HG03139 (cell line): ENCODE measurements around the gene IMMP2L.

Experiments used
- ATAC-seq: cut with Tn5 transposase; IDR thresholded peaks from one replicate; pipeline ENCODE4 v1.9.1; 2021; ENCODE audit not compliant: unreplicated experiment

Gene IMMP2L

DNA sequence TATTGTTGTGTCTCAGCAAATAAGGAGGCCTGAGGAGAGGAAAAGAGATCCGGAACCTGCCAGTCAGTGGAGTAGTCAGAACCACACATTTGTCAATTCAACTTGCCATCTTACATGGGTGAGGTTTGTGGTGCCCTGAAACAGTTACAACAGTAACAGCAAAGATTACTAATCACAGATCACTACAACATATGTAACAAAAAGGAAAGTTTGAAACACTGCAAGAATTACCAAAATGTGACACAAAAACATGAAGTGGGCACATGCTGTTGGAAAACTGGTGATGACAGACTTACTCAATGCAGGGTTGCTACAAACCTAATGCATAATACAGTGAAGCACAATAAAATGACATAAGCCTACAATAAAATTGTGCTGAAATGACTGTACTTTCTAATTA is 382.0 kb downstream of the IMMP2L start:
- no peak for ATAC-seq

DNA sequence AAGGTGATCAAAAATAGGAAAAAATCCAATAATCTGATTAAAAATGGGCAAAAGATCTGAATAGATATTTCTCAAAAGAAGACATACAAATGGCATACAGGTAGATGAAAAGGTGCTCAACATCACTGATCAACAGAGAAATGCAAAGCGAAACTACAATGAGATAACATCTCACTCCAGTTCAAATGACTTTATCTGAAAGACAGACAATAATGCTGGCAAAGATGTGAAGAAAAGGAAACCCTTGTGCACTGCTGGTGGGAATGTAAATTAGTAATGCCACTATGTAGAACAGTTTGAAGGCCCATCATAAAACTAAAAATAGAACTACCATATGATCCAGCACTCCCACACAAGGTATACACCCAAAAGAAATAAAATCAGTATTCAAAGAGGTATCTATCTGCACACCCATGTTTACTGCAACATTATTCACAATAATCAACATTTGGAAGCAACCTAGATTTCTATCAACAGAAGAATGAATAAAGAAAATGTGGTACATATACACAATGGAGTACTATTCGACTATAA is 386.3 kb downstream of the IMMP2L start:
- ATAC-seq: no peak

DNA sequence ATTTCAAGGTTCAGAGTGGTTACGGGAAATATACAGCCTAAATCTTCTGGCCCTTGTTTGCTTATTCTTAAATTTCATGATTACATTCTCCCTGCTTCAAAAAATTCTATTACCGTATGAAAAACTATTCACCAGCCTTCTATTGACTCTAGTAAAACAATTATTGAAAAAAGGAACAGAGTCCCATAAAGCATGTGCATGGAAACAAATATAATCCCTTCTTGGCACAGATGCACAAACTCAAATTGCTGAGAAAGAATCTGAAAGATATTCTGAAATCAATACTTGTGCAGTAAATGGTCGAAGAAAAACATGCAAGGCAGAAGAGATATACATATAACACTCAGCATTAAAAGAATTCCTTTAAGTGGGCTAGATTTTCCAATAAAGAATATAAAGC is 387.8 kb downstream of the IMMP2L start:
- ATAC-seq: no peak

DNA sequence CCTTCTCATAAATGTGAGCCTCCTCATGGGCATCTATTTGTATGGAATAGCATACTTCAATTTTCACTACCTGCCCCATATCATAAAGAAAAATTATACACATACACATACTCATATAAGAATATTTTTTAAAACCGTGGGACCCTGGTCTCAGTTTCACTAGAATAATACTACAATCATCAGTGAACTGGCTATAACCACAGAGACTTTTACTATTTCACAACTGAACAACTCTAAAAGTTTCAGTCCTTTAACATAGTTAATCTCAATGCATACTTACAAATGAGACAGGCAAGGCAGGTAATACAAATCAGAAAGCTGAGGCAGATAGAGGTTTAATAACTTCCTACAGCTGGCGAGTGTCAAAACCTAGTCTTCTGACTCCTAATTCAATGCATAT is 388.3 kb downstream of the IMMP2L start:
- no peak for ATAC-seq

DNA sequence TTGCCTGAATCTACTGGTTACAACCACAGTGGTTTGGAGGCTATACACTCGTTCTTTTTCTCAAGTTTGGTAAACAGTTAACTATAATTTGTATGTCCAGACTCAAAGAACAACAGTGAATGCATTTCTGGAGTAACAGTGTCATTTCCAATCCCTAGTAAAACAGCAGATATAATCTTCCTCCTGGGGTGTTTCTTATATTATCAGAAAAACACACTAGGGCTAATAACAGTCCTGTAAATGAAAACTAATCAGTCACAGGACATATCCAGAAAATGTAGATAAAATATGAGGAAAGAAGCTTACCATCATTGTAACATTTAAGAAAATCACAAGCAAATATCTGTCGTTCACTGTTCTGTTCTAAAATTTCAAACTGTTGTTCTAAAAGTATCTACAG is 388.8 kb downstream of the IMMP2L start:
- no peak for ATAC-seq

DNA sequence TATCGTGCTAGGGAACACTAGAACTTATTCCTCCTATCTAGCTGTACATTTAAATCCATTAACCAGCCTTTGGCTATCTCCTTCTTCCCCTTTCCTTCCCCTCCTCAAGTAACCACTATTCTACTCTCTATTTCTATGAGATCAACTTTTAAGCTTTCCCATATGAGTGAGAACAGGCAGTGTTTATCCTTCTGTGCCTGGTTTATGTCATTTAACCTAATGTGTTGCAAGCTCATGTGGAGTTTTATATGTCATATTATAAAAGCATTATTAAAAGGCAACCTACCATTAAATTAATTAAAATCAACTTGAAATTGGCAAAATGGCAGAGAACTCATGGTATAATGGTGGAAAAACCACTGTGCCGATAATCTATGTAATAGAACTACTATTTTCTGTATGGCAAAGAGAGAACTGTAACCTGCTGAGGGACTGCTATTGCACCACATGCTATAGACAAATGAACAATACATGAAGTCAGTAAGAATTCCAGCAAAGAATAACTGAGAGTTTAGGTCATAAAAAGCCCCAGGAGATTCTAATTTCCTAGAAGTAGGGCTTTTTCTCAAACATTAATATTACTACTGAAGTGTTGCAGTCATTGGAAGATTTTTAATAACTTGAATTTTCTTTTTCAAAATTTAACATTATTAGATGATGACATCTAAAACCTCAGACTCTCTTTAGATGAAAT is 389.6 kb downstream of the IMMP2L start:
- no peak for ATAC-seq

DNA sequence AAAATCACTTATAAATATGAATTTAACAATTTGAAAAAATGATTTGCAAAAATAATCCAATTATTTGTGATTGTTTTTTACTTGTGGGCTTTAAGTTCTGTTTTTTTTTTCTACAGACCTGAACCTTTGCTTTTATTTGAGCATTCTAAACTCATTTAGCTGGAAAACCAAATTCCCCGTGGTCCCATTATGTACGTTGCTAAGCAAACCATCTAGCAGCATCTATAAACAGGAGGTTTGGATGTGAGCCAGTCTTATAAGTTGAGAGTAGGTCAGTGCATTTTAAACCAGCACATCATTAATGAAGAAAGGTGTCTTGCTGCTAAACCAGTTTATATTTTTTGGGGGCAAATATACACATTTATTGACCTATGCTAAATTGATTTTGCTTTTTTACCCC is 394.1 kb downstream of the IMMP2L start:
- no peak for ATAC-seq

DNA sequence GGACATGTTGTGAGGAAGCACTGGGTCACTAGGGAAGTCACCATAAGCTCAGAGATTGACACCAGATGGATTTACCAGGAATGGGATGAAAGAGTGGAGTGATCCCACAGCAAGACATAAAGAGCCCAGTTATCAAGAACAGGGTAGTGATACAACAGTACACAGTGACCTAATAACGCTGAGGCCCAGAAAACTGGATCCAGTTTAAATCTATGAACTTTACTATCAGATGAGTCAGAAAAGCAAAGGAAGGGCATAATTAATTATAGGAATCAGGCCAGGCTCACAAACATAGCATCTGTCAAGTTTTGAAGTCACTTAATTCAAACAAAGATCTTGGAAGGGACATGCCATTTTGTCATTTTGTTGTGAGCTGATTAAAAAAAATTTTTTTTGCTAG is 397.9 kb downstream of the IMMP2L start:
- ATAC-seq: no peak

DNA sequence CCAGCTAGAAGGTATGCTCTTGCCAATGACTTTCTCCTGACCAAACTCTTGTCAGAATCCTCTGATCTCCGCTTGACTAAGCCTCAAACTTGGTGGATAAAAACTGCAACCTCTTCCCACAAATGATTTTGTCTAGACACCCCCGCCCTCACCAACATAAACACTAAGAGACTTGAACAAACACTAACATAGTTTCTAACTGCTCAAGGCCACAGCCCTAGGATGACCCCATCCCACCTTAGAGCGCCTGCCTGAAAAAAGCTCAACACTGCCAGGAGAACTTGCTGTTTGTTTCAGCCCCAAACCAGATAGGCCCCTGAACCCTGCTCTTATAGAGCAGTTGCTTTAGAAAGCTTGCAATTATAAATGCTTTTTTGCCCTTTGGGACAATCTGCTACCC is 399.6 kb downstream of the IMMP2L start:
- no peak for ATAC-seq

DNA sequence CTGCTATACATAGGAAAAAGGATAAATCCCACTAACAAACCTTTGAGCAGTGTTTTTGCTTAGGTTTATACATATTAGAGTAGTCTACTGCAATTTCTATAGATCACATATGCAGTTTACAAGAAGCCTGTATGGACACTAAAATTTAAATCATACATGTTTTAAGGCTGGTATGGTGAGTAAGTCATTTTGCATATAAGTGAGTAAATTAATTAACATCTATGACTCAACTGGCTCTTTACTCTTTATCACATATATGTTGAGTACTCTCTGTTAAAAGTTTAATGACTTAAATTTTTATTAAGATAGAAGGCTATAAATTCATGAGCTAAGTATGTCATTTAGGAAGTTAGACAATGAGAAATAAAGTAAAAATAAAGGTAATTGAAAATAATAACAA is 402.0 kb downstream of the IMMP2L start:
- ATAC-seq: no peak

DNA sequence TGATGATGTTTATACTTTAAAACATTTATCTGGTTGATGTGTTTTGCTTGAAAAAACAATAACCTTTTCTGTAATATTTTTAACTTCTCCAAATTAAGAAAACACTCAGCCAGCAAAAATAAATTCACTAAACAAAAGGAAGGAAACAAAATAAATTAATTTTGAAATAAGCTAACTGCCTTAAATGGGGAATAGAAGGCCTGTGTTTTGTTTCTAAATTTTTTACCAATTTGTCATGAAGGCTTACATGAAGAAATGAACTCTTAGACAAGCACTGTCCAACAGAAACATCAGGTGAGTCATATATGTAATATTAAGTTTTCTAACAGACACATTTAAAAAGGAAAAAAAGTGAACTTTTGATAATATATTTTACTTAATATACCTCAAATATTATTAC is 402.9 kb downstream of the IMMP2L start:
- no peak for ATAC-seq

DNA sequence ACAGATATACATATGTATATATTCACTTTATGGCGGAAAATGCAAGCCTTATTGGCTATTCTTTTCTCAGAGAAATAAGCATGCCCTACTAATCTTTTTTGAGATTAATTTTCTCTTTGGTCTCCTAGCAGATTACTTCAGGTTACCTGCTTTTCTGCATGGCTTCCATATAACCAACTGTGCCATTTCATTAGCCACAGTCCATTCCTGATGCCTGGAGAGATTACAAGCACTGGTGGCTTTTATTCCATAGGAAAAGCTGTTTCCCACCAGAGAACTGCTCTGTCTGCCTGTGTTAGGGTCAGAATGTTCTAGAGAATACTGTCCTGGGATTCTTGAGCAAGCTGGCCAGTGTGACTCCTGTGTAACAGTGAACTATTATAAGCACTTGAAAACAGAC is 411.6 kb downstream of the IMMP2L start:
- ATAC-seq: no peak

DNA sequence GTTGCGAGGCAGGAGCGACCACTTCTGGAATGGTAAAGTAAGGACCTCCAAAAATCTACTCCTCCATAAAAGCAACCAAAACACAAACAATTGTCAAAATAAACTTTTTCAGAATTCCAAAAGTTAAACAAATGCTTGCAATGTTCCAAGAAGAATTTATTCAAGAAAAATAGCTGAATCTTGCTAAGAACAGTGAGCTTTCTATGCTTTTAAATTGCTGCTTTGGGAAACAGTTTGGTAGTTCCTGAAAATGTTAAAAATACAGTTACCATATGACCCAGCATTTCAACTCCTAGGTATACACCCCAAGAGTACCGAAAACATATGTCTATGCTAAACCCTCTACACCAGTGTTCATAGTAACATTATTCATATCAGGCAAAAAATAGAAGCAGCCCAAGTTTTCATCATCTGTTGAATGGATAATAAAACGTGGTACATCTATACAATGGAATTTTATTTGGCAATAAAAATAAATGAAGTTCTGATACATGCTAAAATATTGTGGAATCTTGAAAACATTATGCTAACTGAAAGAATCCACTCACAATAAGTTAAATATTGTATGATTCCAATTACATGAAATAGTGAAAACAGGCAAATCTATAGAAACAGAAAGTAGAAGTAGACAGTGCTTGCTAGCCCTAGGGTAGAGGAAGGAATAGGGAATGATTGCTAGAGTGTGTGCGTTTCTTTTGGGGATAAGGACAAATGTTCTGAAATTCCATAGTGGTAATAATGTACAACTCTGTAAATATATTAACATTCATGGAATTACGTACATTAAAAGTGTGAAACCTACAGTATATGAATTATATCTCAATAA is 414.4 kb downstream of the IMMP2L start:
- ATAC-seq: no peak

DNA sequence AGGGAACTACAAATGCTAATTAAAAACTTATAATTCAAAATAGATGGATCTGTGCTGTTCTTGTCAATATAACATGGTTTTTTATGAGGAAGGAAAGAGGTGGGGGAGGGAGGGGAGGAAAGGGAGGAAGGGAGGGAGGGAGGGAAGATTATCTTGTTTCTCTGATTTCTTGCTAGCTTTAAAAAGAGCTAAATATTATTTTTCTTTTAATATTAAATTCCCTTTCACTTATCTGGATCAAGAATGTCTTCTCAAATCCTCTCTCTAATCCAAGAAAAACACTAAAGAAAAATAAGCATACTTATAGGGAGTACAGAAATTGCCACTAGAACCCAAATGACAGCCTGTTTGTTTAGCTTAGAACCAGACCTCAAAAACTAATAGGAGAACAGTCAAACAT is 416.2 kb downstream of the IMMP2L start:
- no peak for ATAC-seq

DNA sequence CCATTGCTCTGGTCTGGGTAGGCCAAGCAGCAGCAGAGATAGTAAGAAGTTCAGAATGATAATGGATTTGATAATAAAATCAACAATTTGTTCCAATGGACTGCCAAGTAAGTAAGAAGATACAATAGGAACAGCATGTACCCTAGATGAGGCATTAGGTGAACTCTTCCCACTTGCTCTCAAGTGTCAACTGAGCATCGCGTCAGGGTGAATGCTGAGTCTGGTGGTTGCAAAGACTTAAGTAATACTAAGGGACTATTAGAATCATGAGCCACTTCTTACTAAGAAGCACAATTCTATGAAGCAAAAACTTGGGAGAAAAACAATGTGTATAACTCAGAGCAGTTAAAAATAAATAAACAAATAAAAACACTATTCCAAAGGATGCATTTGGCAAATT is 416.8 kb downstream of the IMMP2L start:
- no peak for ATAC-seq

DNA sequence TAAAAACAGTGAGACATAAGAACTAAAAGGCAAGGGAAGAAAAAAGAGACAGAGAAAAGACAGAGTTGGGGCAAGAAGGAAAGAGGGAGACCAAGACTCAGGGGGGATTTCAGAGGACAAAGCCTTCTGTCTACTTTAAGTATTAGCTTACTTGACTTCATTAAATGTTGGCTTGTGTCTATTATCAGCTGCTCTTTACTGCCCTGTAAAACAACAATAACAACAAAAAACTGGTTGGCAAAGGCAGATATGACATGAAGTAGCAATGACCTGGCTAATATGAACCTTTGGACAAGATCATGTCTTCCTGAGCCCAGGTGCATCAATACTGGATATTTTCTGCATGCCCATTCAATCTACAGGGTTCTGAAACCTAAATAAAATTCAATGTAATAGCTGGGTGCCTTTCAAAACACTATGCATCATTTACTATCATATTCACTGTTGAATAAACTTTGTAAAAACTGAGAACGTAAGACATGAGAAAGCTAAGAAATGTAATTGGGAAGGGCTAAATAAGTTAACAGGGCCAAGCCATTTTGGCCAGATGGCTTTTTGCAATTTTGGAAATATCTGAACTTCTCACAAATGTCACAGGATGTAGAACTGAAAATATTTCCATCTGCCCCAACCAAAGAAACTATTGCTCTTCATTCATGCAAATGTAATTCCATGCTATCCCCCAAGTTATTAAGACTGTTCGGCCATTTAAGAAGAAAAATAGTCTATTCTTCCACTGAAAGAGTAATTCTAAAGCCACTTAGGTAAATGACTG is 422.0 kb downstream of the IMMP2L start:
- ATAC-seq: no peak

DNA sequence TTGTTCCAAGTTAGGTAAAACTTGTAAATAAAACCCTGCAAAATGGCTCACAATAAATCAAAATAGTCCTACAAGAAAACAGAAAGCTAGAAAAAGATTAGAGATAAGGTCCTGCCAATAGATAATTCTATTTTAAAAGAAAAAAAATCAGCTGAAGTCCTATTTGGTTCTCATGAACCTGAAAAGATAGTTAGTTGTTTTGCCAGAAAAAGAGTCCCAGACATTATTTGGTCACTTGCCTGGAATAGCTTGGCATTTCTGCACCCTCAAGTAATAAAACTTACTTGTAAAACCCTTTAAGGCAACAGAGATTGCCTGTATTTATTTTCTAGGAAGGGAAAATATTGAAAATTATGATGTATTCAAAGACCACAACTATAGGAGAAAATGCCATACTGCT is 423.7 kb downstream of the IMMP2L start:
- ATAC-seq: no peak

DNA sequence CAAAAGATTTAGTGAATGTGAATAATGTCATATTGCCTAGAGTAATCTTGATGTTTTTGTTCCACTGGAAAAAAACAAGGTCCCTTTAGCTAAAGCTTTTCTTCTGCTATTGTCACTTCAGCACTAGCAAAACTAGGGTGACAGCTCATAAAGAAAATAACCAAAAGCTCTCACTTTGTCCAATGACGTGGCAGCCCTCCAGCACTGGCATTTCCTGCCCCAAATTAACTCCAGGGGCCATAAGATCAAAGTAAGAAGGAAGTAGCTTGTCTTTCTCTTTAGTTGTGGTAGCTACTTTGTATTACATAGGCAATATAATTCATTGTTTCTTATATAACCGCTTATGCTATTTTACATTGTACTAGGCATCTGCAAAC is 424.1 kb downstream of the IMMP2L start:
- peak; percentile 90 for ATAC-seq

DNA sequence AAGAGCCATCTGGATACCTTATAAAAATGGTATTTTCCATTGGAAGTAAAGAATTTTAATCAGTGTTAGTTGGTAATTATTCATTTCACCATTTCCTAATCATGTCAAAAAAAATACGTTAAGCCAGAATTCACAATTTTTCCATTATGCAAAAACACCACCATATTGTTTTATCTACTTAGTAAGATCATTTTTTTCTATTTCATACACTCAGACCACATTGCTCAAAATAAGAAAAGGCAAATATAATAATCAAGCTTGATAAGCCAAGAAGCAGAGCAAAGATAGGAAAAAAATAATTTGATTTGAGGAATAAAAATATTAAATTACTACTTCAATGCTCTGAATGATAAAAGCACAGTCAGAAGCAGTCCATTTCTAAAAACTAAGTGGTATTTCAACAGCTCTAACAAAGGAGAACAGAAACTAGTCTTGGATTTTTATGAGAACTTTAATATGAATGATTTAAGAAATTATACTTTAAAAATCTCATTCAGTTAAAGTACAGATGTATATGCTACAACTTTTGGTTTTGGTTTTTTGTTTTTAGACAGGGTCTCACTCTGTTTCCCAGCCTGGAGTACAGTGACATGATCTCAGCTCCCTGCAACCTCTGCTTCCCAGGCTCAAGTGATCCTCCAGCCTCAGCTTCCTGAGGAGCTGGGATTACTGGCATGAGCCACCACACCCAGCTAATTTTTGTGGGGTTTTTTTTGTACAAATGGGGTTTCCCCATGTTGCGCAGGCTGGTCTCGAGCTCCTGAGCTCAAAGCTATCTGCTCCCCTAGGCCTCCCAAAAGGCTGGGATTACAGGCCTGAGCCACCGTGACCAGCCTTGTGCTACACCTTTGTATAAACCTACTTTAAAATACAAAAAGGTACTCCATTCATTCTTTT is 424.7 kb downstream of the IMMP2L start:
- peak; percentile 62 for ATAC-seq

DNA sequence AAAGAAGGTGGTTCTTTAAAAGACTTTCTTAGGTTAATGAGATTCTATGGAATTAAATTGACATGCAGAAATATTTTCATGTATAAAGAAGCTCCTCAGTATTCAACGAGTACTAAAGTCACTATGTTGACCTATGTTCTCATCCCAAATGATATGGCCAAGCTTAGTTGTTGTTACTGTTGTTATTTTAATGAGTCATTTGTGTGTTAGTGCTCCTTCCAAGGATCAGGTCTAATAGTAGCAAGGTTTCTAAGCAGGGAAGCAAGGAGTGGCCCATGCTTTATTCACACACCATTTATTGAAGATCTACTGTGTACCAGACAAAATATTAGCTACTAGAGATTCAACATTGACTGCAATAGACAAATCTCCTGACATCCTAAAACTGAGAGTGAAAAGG is 429.5 kb downstream of the IMMP2L start:
- ATAC-seq: no peak

DNA sequence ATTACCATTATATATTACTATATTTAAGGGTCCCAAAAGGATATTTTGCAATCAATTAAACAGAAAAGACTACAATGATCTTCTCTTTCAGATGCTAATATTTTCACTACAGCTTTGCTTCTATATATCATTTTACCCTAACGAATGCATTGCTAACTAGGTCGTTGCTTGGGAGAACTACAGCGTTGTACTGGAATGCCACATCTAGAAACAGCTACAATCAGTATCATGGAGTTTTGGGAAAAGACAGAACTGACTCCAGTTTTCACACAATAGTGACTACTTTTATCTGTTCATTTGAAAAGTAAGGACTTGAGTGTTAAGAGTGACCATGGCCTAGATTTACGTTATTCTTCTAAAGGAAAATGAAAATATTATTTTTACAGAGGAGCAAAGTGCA is 432.9 kb downstream of the IMMP2L start:
- no peak for ATAC-seq
